GM12872 (cell line): ENCODE data around the gene TUSC2.

Experiments
- TF ChIP-seq, protein P1 (sequence below): IDR thresholded peaks from 3 replicates; pipeline ENCODE4 v1.5.1; 2011; ENCODE audit warnings: low read depth, mild to moderate bottlenecking, low read length, moderate library complexity; ENCODE audit not compliant: insufficient read depth

Gene TUSC2

GRCh38 chr3:50293079-50293801 lies 34.8 kb downstream of the TUSC2 start:
- TF ChIP-seq, protein P1, sequence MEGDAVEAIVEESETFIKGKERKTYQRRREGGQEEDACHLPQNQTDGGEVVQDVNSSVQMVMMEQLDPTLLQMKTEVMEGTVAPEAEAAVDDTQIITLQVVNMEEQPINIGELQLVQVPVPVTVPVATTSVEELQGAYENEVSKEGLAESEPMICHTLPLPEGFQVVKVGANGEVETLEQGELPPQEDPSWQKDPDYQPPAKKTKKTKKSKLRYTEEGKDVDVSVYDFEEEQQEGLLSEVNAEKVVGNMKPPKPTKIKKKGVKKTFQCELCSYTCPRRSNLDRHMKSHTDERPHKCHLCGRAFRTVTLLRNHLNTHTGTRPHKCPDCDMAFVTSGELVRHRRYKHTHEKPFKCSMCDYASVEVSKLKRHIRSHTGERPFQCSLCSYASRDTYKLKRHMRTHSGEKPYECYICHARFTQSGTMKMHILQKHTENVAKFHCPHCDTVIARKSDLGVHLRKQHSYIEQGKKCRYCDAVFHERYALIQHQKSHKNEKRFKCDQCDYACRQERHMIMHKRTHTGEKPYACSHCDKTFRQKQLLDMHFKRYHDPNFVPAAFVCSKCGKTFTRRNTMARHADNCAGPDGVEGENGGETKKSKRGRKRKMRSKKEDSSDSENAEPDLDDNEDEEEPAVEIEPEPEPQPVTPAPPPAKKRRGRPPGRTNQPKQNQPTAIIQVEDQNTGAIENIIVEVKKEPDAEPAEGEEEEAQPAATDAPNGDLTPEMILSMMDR = no peak

DNA sequence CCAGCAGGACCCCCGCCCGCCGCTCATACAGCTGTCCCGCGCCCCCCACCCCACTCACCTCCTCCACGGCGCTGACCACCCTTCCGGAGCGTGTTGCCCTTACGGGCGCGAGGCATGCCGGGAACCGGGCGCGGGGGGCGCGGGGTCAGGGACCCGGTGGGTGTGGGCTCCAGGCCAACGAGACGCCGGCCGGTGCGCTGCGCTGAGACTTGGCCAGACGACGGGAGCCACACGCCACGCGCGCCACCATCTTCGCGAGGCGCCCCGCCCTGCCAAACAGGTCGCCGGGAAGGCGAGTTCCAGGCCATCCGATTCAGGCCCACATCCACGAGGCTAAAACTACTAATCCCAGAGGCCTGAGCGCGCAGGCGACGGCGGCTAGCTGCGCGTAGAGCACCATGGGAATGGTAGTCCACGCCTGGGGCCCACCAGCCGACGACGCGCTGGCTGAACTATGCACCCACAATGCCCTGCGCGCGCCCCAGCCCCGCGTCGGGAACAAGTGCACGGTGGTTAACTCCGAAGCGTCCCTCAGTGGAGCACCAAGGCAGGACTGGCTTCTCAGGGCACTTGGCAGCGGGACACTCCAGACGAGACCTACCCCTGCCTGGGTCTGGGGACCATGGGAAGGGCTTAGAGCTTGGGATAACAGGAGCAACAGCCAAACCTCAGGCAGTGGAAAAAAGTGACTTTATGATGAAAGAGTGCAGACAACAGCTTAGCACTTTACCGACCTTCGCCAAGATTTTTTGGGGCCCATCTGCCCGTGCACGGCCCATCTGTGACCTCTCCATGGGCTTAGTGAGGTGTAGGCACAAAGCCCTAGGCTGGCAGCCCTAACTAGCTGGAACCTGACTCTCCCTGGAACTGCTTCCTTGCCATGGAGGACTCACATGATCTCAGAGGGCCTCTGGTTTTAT lies 35.6 kb downstream of the TUSC2 start, which contains the start of gene IFRD2:
Gene IFRD2 (minus strand): TSS at position 271 of the 920 bp plus-strand sequence. CDS start 155 bp downstream, at position 116.
- TF ChIP-seq, protein P1 = no peak

- TF ChIP-seq, protein P1 = no peak
Measured at GRCh38 chr3:50290161-50290641, 37.8 kb downstream of the TUSC2 start.

DNA sequence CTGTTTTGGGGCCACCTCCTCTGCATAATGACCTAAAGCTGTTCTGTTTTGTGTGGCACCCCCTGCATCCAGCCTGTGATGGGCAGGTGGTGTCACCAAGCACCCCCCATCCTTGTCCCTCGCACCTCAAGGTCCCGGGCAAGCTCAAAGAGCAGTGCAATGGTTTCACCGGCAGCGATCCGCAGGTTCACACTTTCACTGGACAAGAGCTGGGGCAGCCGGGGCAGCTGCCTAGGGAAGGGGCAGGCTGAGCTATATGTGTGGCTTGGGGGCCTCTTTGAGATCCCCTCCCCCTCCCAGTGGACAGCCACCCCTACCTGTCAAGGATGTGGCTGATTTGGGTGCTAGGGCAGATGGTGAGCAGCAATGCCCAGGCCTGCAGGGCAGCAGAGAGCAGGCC lies 38.9 kb downstream of the TUSC2 start:
- TF ChIP-seq, protein P1 = no peak

GRCh38 chr3:50288387-50289007 lies 39.5 kb downstream of the TUSC2 start:
- TF ChIP-seq, protein P1 = no peak

GRCh38 chr3:50287262-50287661 lies 40.8 kb downstream of the TUSC2 start:
- TF ChIP-seq, protein P1 = no peak
